SK-N-SH (cell line): ENCODE data around the gene PCNX4. TPM values are rescaled to one million over a fixed set of nuclear protein-coding genes. Genes with fewer than 3 reads are reported as not detected.

Experiments
- CTCF ChIA-PET: fragments of 300-600, 350-600 bp; formaldehyde crosslinking; extraction: SDS; loops from one replicate; lab custom pipeline; 2021; lab: Yijun Ruan, JAX
- POLR2A ChIA-PET: fragments of 350-600 bp; sonication (Branson Sonifier 250); formaldehyde crosslinking; extraction: SDS; loops from one replicate; lab custom pipeline; 2020; ENCODE audit warnings: antibody characterized with exemption, inconsistent platforms; lab: Yijun Ruan, JAX
- DNase-seq: peaks from one replicate; pipeline ENCODE4 v3.0.0; 2012
- H2AFZ ChIP-seq: fragments of 200-600 bp; sonication (generic); 2 replicates; pipeline ENCODE4 v1.8.1; 2016; ENCODE audit warnings: antibody characterized with exemption, mild to moderate bottlenecking, low read depth
- H3F3A ChIP-seq: fragments of 200-600 bp; sonication (generic); replicated peaks from 2 replicates; pipeline ENCODE3; 2016; ENCODE audit warnings: antibody characterized with exemption, mild to moderate bottlenecking; ENCODE audit not compliant: insufficient read depth
- H3K27ac ChIP-seq, 2 experiments: fragments of 200-500 bp in 1 of 2; fragments of 200-600 bp in 1 of 2; sonication (Bioruptor generic) in 1 of 2; sonication (generic), shearing (Covaris generic) in 1 of 2; 2 replicates each; pipeline versions ENCODE4 v1.5.1 to v1.6.1; 2014 to 2016; ENCODE audit warnings: low read depth in 2 of 2, inconsistent platforms in 1 of 2, low read length in 1 of 2, mild to moderate bottlenecking in 1 of 2, mixed read lengths in 1 of 2
- H3K27me3 ChIP-seq: fragments of 200-600 bp; sonication (generic), shearing (Covaris generic); 2 replicates; pipeline ENCODE4 v1.6.1; 2016; ENCODE audit warnings: mixed run types; ENCODE audit not compliant: insufficient read depth
- H3K36me3 ChIP-seq, 2 experiments: fragments of 200-500 bp in 1 of 2; fragments of 200-600 bp in 1 of 2; sonication (Bioruptor generic) in 1 of 2; sonication (generic) in 1 of 2; replicated peaks in 1 of 2; 2 replicates each; pipeline versions ENCODE3 to v1.5.1; 2014 to 2016; ENCODE audit warnings: low read length in 1 of 2, mild to moderate bottlenecking in 1 of 2; ENCODE audit not compliant: insufficient read depth in 2 of 2, control insufficient read depth in 1 of 2
- H3K4me1 ChIP-seq, 2 experiments: fragments of 200-500 bp in 1 of 2; fragments of 200-600 bp in 1 of 2; sonication (Bioruptor generic) in 1 of 2; sonication (generic), shearing (Covaris generic) in 1 of 2; 2 replicates each; pipeline versions ENCODE4 v1.5.1 to v1.6.1; 2014 to 2016; ENCODE audit warnings: low read depth in 1 of 2, low read length in 1 of 2, mixed run types in 1 of 2; ENCODE audit not compliant: insufficient read depth in 2 of 2, control insufficient read depth in 1 of 2
- H3K4me2 ChIP-seq: fragments of 200-600 bp; sonication (generic), shearing (Covaris generic); 2 replicates; pipeline ENCODE4 v1.6.1; 2017; ENCODE audit warnings: mixed run types
- H3K4me3 ChIP-seq, 2 experiments: fragments of 200-500 bp in 1 of 2; fragments of 200-600 bp in 1 of 2; sonication (Bioruptor generic) in 1 of 2; sonication (generic), shearing (Covaris generic) in 1 of 2; 2 replicates each; pipeline versions ENCODE4 v1.5.1 to v1.8.1; 2014 to 2016; ENCODE audit warnings: low read depth in 2 of 2, inconsistent platforms in 1 of 2, low read length in 1 of 2, mild to moderate bottlenecking in 1 of 2, mixed read lengths in 1 of 2, moderate library complexity in 1 of 2
- H3K79me2 ChIP-seq: fragments of 200-600 bp; sonication (generic); 2 replicates; pipeline ENCODE4 v1.8.1; 2017; ENCODE audit warnings: mild to moderate bottlenecking; ENCODE audit not compliant: insufficient read depth
- H3K9ac ChIP-seq: fragments of 200-600 bp; sonication (generic); 2 replicates; pipeline ENCODE4 v1.6.1; 2017; ENCODE audit warnings: mixed run types
- H3K9me2 ChIP-seq: fragments of 200-600 bp; sonication (generic); 2 replicates; pipeline ENCODE4 v1.6.1; 2017; ENCODE audit warnings: mixed run types
- H3K9me3 ChIP-seq: fragments of 200-600 bp; sonication (generic); 2 replicates; pipeline ENCODE4 v1.6.1; 2017; ENCODE audit warnings: mixed run types, mild to moderate bottlenecking, moderate library complexity
- H4K20me1 ChIP-seq: fragments of 200-600 bp; sonication (generic); 2 replicates; pipeline ENCODE4 v1.6.1; 2017; ENCODE audit warnings: mild to moderate bottlenecking, mixed run types; ENCODE audit not compliant: insufficient read depth
- CHD2 ChIP-seq: fragments of 150-350 bp; IDR thresholded peaks from 2 replicates; pipeline ENCODE4 v1.6.1; 2018; ENCODE audit warnings: low read length; ENCODE audit not compliant: partially characterized antibody
- ELF1 ChIP-seq: IDR thresholded peaks from 2 replicates; pipeline ENCODE4 v1.4.0; 2012
- EP300 ChIP-seq, 2 experiments: IDR thresholded peaks; 2 replicates each; pipeline versions ENCODE4 v1.4.0 to v1.6.1; 2012; ENCODE audit warnings: borderline replicate concordance in 1 of 2, low read depth in 1 of 2, low read length in 1 of 2
- FOSL2 ChIP-seq: IDR thresholded peaks from 2 replicates; pipeline ENCODE4 v1.4.0; 2012; ENCODE audit warnings: low read depth, mild to moderate bottlenecking, moderate library complexity, borderline replicate concordance
- FOXJ3 ChIP-seq: sonication (generic); formaldehyde crosslinking; IDR thresholded peaks from 2 replicates; pipeline ENCODE4 v1.5.1; 2020; ENCODE audit warnings: mild to moderate bottlenecking, missing genetic modification reagents
- GABPA ChIP-seq: IDR thresholded peaks from 2 replicates; pipeline ENCODE4 v1.4.0; 2012; ENCODE audit warnings: low read depth, mild to moderate bottlenecking
- IRF3 ChIP-seq: fragments of 150-350 bp; IDR thresholded peaks from 2 replicates; pipeline ENCODE4 v1.6.1; 2016; ENCODE audit warnings: mild to moderate bottlenecking, low read depth, low read length
- JUND ChIP-seq: IDR thresholded peaks from 2 replicates; pipeline ENCODE4 v1.4.0; 2012
- NFIC ChIP-seq: IDR thresholded peaks from 2 replicates; pipeline ENCODE4 v1.4.0; 2012; ENCODE audit warnings: borderline replicate concordance
- NRF1 ChIP-seq: IDR thresholded peaks from 2 replicates; pipeline ENCODE4 v1.6.1; 2012; ENCODE audit warnings: low read depth, mild to moderate bottlenecking, low read length
- RXRA ChIP-seq: IDR thresholded peaks from 2 replicates; pipeline ENCODE4 v1.4.0; 2012; ENCODE audit warnings: low read depth, mild to moderate bottlenecking, borderline replicate concordance
- TAF1 ChIP-seq: IDR thresholded peaks from 2 replicates; pipeline ENCODE4 v1.6.1; 2012; ENCODE audit warnings: low read depth, mild to moderate bottlenecking, low read length, moderate library complexity, borderline replicate concordance
- ZBTB33 ChIP-seq: IDR thresholded peaks from 2 replicates; pipeline ENCODE4 v1.4.0; 2012; ENCODE audit warnings: low read depth, borderline replicate concordance
- WGBS: methylation state at CpG from one replicate; pipeline ENCODE4 v1.1.6; 2017; ENCODE audit warnings: low lambda C conversion rate; 5-methylcytosine and 5-hydroxymethylcytosine counted together
- polyA plus RNA-seq, 3 experiments: library from polyadenylated mRNA; depleted of rRNA; stranded (reverse); fragments of >200 nt; gene quantifications; 2 replicates each; pipeline ENCODE4 v1.2.3, GENCODE V29; 2012
- TF ChIP-seq, protein P1 (sequence below): IDR thresholded peaks from 2 replicates; pipeline ENCODE4 v1.4.0; 2012; ENCODE audit warnings: low read depth
- TF ChIP-seq, protein P2 (sequence below): IDR thresholded peaks from 2 replicates; pipeline ENCODE4 v1.6.1; 2012; ENCODE audit warnings: mild to moderate bottlenecking, low read depth, low read length, moderate library complexity
- TF ChIP-seq, protein P3 (sequence below): IDR thresholded peaks from 2 replicates; pipeline ENCODE4 v1.4.0; 2012; ENCODE audit warnings: low read depth, borderline replicate concordance

PCNX4 gene
- polyA plus RNA-seq, 1 of the 3 experiments (the other 2 are of a cell fraction) = 21.1 TPM

DNA sequence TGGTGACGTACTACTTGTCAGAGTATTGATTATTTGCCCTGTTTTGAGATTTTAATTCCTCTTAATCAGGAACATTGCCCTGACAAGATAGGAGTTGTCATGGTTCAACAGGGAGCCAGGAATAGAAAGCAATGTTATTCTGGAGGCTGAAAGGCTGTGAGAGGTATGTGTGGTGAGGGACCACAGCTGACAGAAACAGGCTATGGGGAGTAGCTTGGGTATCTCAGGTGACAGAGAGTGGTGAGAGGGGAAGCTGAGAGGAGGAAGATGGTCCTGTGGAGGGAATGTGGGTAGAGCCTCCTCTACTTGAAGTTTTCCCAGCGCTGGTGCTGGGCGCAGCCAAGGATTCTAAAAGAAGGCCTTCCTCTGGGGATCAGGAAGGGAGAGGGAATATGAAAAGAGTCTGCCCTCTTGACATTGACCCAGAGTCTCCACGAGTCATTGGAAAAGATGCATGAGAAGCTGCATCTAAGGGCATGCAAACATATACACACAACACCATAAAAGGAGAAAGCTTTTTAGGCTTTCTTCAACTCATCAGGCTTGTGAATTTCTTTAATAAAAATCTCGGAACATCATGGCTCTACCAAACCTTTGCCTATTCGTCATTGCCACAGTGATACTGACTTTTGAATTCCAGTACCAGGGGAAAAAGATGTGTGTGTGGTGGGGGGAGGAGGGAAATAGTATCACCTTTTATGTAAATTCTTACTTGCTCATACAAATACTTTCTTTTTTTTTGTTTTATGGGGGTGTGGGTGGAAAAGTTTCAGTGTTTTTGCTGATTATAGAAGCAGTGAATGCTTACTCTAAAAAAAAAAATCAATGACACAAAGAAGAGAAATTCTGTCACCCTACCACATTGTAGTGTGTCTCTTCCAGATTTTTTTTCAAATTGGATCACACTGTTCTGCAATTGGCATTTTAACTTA lies 113.4 kb downstream of the PCNX4 start:
- Histone ChIP-seq H3K79me2 (no peaks in the 10 kb centered on the region), H3K4me1 (peaks cover 0 to 4% of the 10 kb centered on the region in 2 experiments; a peak in 2 of 4 replicates), H3K9me3 (no peaks in the 10 kb centered on the region; the same call in 1 of the 2 replicates), H3K4me3 (no peak overlapping the region), H3K27me3 (no peaks in the 10 kb centered on the region; the same call in 1 of the 2 replicates), H2AFZ (no peak overlapping the region), H3F3A (no peaks in the 10 kb centered on the region)
- 59% methylated on average over 6 of the region's 6 CpGs for WGBS
- no peak for TF ChIP-seq ZBTB33
- TF ChIP-seq NRF1 = no peak
- TF ChIP-seq, protein P1, sequence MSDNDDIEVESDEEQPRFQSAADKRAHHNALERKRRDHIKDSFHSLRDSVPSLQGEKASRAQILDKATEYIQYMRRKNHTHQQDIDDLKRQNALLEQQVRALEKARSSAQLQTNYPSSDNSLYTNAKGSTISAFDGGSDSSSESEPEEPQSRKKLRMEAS = no peak
- TF ChIP-seq FOXJ3 (CRISPR knock-in tag) = no peak
- no peak for TF ChIP-seq CHD2
- TF ChIP-seq FOSL2 = no peak
- no peak for TF ChIP-seq RXRA
- TF ChIP-seq JUND = no peak
- TF ChIP-seq NFIC = no peak
- TF ChIP-seq EP300 (IDR thresholded peaks at IDR 0.05; ENCODE audit: borderline replicate concordance in 1 of 2, low read depth in 1 of 2, low read length in 1 of 2) = no peak
- TF ChIP-seq, all 33 proteins: peak for 0
- POLR2A ChIA-PET = no interaction called here
- H3K9ac ChIP-seq = no peak overlapping the region
- no peaks in the 10 kb centered on the region for H3K36me3 ChIP-seq
- H3K27ac ChIP-seq = no peak overlapping the region
- no peaks in the 10 kb centered on the region for H4K20me1 ChIP-seq
- CTCF ChIA-PET = interaction anchor here (1.0 kb wide), 2 partner anchors 20 to 58 kb away, joined by 3 to 4 read pairs; no protein-coding TSS in a partner anchor
- no peaks in the 10 kb centered on the region for H3K9me2 ChIP-seq
- no peak for DNase-seq
- H3K4me2 ChIP-seq = no peak overlapping the region

- ChIA-PET POLR2A (no interaction called here), CTCF (interaction anchor here (1.0 kb wide), 2 partner anchors 22 to 56 kb away, joined by 3 to 4 read pairs; no protein-coding TSS in a partner anchor)
- H3K27ac ChIP-seq = no peak overlapping the region
- WGBS = 45% methylated on average over 7 of the region's 7 CpGs
- H4K20me1 ChIP-seq = no peaks in the 10 kb centered on the region
- H3K9me2 ChIP-seq = no peaks in the 10 kb centered on the region
- H3K4me2 ChIP-seq = no peak overlapping the region
- no peaks in the 10 kb centered on the region for H3K79me2 ChIP-seq
- H2AFZ ChIP-seq = no peak overlapping the region
- no peak for DNase-seq
- H3K9me3 ChIP-seq = no peaks in the 10 kb centered on the region
- H3K4me3 ChIP-seq = no peak overlapping the region
- H3K4me1 ChIP-seq = peaks cover 0 to 4% of the 10 kb centered on the region in 2 experiments; a peak in 2 of 4 replicates
- no peak overlapping the region for H3K9ac ChIP-seq
- H3F3A ChIP-seq = no peaks in the 10 kb centered on the region
- no peaks in the 10 kb centered on the region for H3K36me3 ChIP-seq
- no peaks in the 10 kb centered on the region; the same call in 1 of the 2 replicates for H3K27me3 ChIP-seq
- TF ChIP-seq CHD2 = no peak
- TF ChIP-seq ELF1 = no peak
- TF ChIP-seq IRF3 = no peak
- TF ChIP-seq, protein P2, sequence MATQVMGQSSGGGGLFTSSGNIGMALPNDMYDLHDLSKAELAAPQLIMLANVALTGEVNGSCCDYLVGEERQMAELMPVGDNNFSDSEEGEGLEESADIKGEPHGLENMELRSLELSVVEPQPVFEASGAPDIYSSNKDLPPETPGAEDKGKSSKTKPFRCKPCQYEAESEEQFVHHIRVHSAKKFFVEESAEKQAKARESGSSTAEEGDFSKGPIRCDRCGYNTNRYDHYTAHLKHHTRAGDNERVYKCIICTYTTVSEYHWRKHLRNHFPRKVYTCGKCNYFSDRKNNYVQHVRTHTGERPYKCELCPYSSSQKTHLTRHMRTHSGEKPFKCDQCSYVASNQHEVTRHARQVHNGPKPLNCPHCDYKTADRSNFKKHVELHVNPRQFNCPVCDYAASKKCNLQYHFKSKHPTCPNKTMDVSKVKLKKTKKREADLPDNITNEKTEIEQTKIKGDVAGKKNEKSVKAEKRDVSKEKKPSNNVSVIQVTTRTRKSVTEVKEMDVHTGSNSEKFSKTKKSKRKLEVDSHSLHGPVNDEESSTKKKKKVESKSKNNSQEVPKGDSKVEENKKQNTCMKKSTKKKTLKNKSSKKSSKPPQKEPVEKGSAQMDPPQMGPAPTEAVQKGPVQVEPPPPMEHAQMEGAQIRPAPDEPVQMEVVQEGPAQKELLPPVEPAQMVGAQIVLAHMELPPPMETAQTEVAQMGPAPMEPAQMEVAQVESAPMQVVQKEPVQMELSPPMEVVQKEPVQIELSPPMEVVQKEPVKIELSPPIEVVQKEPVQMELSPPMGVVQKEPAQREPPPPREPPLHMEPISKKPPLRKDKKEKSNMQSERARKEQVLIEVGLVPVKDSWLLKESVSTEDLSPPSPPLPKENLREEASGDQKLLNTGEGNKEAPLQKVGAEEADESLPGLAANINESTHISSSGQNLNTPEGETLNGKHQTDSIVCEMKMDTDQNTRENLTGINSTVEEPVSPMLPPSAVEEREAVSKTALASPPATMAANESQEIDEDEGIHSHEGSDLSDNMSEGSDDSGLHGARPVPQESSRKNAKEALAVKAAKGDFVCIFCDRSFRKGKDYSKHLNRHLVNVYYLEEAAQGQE = no peak
- TF ChIP-seq, protein P3, sequence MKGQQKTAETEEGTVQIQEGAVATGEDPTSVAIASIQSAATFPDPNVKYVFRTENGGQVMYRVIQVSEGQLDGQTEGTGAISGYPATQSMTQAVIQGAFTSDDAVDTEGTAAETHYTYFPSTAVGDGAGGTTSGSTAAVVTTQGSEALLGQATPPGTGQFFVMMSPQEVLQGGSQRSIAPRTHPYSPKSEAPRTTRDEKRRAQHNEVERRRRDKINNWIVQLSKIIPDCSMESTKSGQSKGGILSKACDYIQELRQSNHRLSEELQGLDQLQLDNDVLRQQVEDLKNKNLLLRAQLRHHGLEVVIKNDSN = no peak
- TF ChIP-seq TAF1 = no peak
- TF ChIP-seq NRF1 = no peak
- TF ChIP-seq GABPA = no peak
These were observed 114.5 kb downstream of the PCNX4 start for GRCh38 chr14:60206249-60206670.
